HG02610 (cell line): ENCODE data around the gene PEX12.
"Not testable (repeated sequence)": the region's sequence is repeated elsewhere in the genome, so short reads cannot be mapped to it uniquely, and the experiment has no call there.

Experiments
- ATAC-seq: cut with Tn5 transposase; IDR thresholded peaks from one replicate; pipeline ENCODE4 v1.9.1; 2021; ENCODE audit warnings: mild to moderate bottlenecking, moderate library complexity; ENCODE audit not compliant: unreplicated experiment

Gene PEX12

DNA sequence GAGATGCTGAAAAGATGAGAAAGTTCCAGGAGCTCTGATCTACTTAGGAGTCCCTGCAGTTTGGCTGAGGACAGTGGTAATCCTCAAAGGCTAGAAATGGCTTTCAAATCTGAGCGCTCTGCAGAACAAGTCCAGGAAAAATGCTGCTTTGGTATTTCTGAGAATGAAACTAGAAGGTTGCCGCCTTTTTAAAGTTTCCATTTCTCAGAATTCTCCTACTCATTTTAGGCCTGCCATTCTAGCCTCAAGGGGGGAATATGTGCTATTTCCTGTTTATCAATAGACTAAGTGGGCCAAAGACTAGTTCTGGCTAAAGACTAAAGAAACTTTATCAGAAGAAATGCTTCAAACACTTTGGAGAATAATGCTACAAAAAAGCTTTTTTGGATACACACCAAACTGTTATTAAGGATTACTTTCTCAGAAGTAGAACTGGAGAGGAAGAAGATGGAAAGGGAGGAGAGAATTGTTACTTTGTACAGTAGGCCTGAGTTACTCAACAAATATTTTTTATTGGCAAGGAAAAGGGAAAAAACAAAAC, 40.7 kb downstream of the PEX12 start, which contains the start of gene SLFN12L:
Gene SLFN12L, minus strand, starts transcription at position 78 of the 541 bp plus-strand sequence. CDS start 15,314 bp downstream, outside the sequence.
- ATAC-seq: no peak

DNA sequence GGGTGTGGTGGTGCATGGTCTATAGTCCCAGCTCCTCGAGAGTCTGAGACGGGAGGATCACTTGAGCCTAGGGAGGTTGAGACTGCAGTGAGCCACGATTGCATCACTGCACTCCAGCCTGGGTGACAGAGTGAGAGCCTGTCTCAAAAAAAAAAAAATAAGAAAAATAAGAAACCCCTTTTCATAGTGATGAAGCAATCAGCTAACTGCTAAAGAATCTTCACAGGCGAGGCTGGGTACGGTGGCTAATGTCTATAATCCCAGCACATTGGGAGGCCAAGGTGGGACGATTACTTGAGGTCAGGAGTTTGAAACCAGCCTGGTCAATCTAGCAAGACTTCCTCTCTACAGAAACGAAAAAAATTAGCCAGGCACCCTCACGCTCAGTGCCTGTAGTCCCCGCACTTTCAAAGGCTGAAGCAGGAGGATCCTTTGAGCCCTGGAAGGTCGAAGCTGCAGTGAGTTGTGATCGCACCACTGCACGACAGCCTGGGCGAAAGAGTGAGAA, 41.7 kb downstream of the PEX12 start:
- ATAC-seq: no peak

DNA sequence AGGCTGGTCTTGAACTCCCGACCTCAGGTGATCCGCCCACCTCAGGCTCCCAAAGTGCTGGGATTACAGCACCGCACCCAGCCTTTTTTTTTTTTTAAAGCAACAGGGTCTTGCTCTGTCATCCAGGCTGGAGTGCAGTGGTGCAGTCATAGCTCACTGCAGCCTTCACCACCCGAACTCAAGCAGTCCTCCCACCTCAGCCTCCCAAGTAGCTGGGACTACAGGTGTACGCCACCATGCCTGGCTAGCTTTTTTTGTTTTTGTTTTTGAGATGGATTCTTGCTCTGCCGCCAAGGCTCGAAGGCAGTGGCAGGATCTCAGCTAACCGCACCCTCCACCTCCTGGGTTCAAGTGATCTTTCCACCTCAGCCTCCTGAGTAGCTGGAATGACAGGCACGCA, 43.0 kb downstream of the PEX12 start:
- ATAC-seq: not testable (repeated sequence)

DNA sequence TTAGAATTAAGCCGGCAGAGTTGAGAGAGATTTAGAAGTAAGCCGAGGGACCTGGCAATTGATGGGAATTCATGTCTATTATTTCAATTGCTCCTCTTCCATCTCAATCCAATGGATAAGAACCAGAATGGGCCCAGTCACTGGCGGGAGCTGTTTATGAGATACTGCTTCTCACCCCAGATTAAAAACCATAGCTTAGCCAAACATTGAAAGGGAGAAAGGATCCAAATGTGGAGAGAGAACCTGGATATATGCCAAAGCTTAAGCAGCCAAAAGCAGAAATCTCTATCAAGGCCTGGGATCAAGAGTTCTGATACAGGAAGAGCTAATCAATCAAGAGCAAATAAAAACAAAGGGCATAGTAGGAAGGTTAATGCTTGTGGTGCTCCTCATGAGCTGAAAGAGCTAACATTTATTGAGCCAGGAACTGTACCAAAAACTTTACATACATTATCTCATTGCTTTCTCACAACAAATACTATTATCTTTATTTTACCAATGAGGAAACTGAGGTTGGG, 43.7 kb downstream of the PEX12 start:
- no peak for ATAC-seq

DNA sequence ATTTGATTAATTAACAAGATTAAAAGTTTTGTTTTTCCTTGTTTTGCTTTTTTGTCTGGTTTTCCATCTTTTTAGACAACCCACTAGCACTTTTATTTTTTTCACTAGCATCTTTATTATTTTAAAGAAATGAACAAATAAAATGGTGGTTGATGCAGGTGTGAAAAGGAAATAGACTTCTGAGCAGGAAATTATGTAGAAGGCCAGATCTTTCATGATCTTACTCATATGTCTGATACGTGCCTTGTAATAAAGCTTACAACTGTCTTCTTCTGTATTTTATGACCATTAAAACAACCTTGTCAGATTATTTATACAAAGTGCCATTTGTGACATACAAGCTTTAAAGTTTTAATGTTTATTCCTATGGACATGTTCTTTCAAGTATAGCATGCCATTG, 47.2 kb downstream of the PEX12 start:
- ATAC-seq: no peak

DNA sequence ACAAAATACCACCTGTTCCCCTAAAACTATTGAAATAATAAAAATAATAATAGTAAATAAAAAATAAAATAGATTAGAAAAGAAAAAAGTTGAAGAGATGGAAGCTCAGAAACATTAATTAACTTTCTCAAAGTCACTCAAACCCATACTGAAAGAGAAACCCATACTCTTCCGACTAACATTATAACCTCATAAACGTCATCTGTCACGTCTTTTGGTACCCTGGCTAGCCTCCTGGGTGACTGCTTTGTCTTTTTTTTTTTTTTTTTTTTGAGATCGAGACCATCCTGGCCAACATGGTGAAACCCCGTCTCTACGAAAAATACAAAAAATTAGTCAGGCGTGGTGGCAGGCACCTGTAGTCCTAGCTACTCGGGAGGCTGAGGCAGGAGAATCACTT, 48.5 kb downstream of the PEX12 start:
- ATAC-seq: no peak

DNA sequence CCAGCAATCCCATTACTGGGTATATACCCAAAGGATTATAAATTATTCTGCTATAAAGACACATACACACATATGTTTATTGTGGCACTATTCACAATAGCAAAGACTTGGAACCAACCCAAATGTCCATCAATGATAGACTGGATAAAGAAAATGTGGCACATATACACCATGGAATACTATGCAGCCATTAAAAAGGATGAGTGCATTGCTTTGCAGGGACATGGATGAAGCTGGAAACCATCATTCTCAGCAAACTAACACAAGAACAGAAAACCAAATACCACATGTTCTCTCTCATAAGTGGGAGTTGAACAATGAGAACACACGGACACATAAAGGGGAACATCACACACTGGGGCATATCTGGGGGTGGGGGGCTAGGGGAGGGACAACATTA, 49.0 kb downstream of the PEX12 start:
- not testable (repeated sequence) for ATAC-seq
